HG02678 (cell line): ENCODE results near the gene GALNT10.

Experiments
- ATAC-seq: cut with Tn5 transposase; IDR thresholded peaks from one replicate; pipeline ENCODE4 v1.9.1; 2021; ENCODE audit warnings: mild to moderate bottlenecking, moderate library complexity; ENCODE audit not compliant: unreplicated experiment

The GALNT10 gene

GRCh38 chr5:154400678-154401077 is 210.1 kb downstream of the GALNT10 start:
- ATAC-seq: no peak

- ATAC-seq: no peak
Observed at GRCh38 chr5:154401355-154401754, 210.8 kb downstream of the GALNT10 start.

- ATAC-seq: no peak
Observed at GRCh38 chr5:154401931-154402330, 211.4 kb downstream of the GALNT10 start.

- no peak for ATAC-seq
Observed at GRCh38 chr5:154402611-154403010, 212.1 kb downstream of the GALNT10 start.

GRCh38 chr5:154403234-154403633 is 212.7 kb downstream of the GALNT10 start:
- ATAC-seq: no peak

GRCh38 chr5:154403776-154404387 is 213.3 kb downstream of the GALNT10 start:
- ATAC-seq: no peak

- ATAC-seq: peak; percentile 99
Observed at GRCh38 chr5:154405078-154405792, 214.7 kb downstream of the GALNT10 start.

GRCh38 chr5:154406231-154406630 is 215.7 kb downstream of the GALNT10 start:
- ATAC-seq: no peak

GRCh38 chr5:154406826-154407225 is 216.3 kb downstream of the GALNT10 start:
- no peak for ATAC-seq

GRCh38 chr5:154408811-154409210 is 218.3 kb downstream of the GALNT10 start:
- no peak for ATAC-seq

- no peak for ATAC-seq
Observed at GRCh38 chr5:154409230-154409840, 218.8 kb downstream of the GALNT10 start.

- ATAC-seq: no peak
Observed at GRCh38 chr5:154410008-154410407, 219.5 kb downstream of the GALNT10 start.

GRCh38 chr5:154410786-154411185 is 220.3 kb downstream of the GALNT10 start:
- ATAC-seq: no peak

- no peak for ATAC-seq
Observed at GRCh38 chr5:154411338-154411737, 220.8 kb downstream of the GALNT10 start.

- no peak for ATAC-seq
Observed at GRCh38 chr5:154412316-154412715, 221.8 kb downstream of the GALNT10 start.

- ATAC-seq: no peak
Observed at GRCh38 chr5:154412925-154413324, 222.4 kb downstream of the GALNT10 start.

GRCh38 chr5:154415114-154415513 is 224.6 kb downstream of the GALNT10 start:
- ATAC-seq: no peak

GRCh38 chr5:154418344-154418820 is 227.8 kb downstream of the GALNT10 start:
- ATAC-seq: no peak

- no peak for ATAC-seq
Observed at GRCh38 chr5:154419236-154419635, 228.7 kb downstream of the GALNT10 start.

- no peak for ATAC-seq
Observed at GRCh38 chr5:154421868-154422267, 231.3 kb downstream of the GALNT10 start.

GRCh38 chr5:154422298-154422697 is 231.8 kb downstream of the GALNT10 start:
- ATAC-seq: no peak

- ATAC-seq: no peak
Observed at GRCh38 chr5:154428208-154428607, 237.7 kb downstream of the GALNT10 start.
